Fibroblast of lung (primary cell): ENCODE measurements around the gene WDR46.
A peak's percentile ranks its signal among the peaks of the same experiment; 100 is the strongest.

Experiments
- CTCF ChIP-seq, 2 donors: IDR thresholded peaks in 1 of 2; conservative IDR thresholded peaks in 1 of 2; 1 replicate in 1 of 2; 2 replicates in 1 of 2; pipeline ENCODE4 v1.5.1; 2011 to 2012; ENCODE audit warnings: low read length in 2 of 2, control low read depth in 1 of 2, inconsistent platforms in 1 of 2, low read depth in 1 of 2, mild to moderate bottlenecking in 1 of 2
- EZH2 ChIP-seq: IDR thresholded peaks from 2 replicates; pipeline ENCODE4 v1.5.1; 2012; ENCODE audit warnings: low read length, control low read depth, mild to moderate bottlenecking; ENCODE audit errors: missing control alignments

GRCh38 chr6:33247977-33248642 is 40.9 kb downstream of the WDR46 start:
- TF ChIP-seq CTCF (conservative IDR thresholded peaks at IDR 0.05 in 1 of 2, IDR thresholded peaks at IDR 0.05 in 1 of 2; ENCODE audit: low read depth in 1 of 2, low read length in 2 of 2) = peak; percentile 88 to 91
- TF ChIP-seq EZH2 = no peak
